Measurements from ENCODE around the gene ICAM2.

Gene ICAM2

DNA sequence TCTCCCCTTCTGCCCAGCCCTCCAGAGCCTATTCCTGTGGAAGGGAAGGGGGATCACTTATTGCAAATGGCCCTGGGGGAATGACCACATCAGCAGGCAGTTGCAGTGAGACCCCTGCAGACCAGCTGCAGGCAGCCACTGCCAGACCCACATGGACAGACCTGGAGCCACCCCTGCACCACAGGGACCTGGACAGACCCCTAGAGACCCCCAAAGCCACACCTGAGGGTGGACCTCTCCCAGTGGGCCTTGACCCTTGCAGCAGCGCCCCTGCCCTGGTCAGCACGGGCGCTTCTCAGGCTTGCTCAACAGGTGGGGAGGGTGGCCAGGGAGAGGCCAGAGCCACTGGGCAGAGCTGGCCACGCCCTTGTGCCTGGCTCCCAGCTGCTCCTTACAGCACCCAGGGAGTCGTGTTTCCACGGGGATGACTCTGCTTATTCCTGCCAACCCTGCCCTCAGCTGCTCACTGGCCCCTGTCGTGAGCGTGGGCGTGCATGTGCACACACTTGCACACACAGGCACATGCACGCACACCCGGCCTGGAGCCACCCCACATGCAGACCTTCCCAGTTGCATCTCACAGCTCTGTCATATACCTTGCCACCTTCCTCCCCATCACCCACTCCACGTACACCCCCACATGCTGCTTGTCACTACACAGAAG, 46.4 kb downstream of the ICAM2 start:
- DNase-seq = no peak

DNA sequence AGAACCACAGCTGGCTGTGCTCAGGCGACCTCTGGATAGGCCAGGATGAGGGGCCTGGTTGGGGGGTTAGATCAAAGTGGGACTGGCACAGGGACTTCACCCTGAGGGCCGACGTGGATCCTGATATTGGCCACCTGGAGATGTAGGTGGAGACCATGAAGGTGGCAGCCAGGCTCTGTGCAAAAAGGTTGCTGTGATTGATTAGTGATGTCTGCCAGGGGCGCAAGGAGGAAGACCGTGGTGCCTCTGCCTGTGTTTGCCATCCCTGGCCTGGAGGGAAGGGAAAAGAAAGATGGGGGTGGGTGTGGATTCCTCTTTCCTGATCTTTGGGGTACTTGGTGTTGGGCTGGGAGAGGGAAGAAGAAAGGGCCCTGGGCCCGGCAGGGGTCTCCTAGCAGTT, 47.2 kb downstream of the ICAM2 start:
- DNase-seq = no peak

DNA sequence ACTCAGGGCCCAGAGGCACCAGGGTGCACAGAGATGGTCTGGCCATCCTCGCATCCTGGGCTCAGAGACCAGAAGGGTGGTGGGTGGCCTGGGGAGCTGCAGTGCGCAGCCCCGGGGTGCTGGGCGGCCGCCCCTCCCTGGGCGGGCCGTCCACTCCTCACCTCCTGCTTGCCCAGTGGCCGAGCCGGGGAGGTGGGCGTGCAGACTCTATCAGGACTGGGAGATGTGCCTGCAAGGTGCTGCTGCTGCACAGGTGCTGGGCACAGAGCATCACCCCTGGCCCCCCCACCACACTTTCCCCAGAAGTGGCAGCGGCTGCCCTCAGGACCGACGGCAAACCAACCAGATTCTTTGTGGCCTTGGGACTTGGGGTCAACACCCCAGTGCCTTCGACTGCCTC, 47.6 kb downstream of the ICAM2 start, which contains the start of gene SCN4A:
Gene SCN4A (minus strand): TSS at position 123 of the 400 bp plus-strand sequence. CDS start 77 bp downstream, at position 46.
- DNase-seq = no peak

DNA sequence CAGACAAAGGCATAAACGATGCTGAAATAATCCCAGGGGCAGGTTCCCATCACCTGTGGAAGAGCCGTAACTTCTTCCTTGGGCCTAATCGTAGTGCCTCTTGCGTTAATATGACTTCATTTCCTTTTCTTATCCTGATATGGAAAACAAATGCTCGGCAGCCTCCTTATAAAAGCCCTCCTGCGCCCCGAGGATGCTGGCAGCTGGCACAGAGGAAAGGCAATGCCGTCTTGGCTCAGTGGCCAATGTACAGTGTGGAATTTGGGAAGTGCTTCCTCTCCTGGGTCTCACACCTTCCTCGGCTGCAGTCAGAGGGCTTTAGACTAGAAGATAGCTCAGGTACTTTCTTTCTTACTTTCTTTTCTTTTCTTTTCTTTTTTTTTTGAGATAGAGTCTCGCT, 51.2 kb downstream of the ICAM2 start:
- no peak for DNase-seq

DNA sequence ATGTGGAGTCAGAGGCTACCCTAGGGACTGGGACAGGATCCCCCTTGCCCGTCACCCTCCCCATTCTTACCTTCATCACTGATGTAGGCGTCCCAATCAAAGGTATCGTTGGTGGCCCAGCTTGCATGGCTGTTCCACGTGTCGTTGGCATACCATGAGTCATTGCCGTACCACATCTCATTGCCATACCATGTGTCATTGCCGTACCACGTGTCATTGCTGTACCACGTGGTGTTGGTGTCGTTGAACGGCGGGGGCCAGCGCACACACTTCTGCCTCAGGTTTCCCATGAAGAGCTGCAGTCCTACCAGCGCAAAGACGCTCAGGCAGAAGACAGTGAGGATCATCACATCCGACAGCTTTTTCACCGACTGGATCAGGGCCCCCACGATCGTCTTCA, 52.5 kb downstream of the ICAM2 start:
- no peak for DNase-seq

DNA sequence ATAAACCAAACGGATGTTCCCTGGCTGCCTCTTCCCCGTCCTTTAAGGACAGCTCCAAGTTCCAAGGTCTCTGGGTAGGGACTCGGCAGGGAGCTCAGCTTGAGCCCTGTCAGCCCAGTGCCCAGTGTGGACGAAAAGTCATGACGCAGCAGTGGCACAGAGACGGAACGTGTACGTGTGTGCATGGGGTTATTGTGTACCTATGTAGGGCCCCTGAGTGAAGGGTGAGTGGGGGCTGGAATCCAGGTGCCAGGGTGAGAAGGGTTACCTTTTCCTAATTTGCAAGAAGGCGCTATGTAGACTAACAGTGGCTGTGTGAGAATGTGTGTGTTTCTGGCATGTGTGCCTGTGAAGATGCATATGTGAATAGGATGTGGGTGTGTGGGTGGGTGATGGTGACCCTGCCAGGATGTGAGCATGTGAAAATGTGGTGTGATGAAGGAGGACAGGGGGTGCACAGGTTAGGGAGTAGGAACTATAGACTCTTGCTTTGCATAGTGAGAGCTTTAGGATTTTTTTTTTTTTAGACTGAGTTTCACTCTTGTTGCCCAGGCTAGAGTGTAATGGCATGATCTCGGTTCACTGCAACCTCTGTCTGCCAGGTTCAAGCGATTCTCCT, 53.7 kb downstream of the ICAM2 start:
- DNase-seq = no peak

DNA sequence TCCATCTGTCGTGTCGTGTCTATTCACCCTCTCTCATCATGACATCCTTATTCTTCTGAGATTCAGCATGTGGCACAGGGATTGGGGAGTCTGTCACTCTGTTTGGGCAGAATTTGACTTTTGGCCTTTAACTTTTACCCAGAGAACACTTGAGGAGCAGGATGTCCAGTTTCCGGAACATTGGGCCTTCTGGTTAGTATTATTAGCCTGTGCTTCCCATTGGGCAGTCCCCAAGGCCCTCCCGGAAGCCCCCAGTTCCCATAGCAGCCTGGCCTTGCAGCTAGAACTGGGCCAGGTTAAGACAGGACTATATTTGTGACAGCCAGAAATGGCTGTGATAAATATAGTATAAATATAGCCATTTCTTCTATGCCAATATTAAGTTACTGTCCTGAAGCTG, 57.3 kb downstream of the ICAM2 start:
- DNase-seq = no peak

DNA sequence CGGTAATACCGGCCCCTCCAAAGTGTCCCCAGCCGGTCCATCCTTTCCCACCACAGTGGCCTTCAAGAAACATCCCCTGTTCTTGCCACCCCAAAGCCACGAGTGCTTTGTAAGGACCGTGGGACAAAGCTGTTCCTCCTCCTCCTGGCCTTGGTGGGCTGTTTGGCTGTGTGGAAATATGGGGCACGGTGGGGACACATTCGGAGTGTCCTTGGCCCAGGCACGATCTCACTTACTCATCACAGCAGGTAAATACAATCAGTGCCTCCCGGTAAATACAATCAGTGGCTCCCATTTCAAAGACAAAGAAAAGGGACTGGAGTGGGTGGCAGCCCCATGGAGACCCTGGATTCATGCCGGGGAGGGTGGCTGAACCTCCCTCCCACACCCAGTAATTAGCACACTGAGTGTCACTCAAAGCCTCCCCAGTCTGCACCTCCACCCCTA, 58.1 kb downstream of the ICAM2 start:
- no peak for DNase-seq

DNA sequence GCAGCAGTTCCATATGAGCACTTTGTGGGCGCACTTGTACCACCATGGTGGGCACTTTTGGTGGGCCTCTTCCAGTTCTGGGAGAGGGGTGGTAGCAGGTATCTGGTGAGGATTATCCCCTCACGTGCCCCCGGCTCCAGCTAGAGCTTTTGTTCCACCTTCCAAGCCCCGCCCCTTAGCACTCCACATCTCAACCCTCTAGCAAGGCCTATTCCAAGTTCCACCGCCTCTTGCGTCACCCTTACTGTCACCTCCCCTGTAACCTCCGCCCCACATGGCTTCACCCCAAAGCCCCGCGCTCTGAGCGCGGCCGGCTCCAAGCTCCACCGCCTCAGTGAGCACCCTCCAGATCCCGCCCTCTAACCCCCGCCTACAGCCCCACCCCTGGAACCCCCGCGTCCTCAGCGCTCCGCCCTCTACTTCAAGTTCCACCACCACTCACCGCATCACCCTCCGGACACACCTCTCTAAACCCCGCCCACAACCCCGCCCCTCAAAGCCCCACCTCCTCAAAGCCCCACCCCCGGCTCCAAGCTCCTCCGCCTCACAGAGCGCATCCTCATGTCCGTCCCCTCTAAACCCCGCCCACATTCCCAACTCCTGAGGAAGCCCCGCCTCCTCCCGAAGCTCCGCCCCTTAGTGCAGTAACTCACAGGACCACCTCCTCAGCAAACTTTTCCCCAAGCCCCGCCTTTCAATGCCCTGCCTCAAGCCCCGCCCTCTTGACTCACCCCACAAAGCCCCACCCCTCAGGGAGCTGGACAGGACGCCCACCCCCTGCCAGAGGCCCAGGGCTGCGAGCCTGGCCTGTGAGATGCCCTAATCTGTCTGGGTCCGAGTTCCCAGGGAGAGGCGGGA, 58.8 kb downstream of the ICAM2 start:
- DNase-seq = peak; percentile 9 to 14

DNA sequence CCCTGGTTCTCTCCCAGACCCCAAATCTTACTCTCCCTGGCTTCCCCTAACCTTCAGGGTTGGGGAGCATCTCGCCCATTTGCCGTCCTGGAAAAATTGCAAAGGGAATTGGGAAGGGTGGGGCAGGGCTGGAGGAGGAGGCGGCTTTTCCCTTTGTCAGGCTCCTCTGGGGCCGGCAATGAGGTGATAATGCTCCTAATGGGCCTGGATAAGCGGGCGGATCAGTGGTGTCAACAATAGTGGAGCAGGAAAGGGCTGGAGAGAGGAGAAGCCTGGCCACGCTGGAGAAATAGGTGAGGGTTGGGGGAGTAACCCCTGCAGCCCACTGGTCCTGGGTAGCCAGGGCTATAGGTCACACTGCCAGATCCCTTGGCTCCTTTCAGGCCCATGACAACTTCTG, 60.0 kb downstream of the ICAM2 start:
- DNase-seq = no peak

DNA sequence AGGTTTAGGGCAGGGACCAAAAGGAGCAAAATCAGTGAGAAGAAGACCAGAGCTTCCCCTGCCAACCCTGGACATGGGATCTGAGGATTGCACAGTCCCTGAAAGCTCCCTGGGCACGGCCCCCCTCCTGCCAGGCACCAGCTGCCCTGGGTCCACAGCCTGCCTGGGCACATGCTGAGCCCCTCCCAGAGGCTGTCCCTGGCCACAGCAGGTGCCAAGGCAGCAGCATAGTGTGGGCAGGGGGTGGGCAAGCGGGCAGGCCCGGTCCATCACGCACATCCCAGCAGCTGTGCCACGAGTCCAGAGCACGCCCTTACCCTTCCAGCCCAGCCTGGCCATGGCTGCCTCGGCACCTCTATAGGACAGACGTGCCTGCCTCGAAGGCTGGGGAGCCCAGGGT, 60.4 kb downstream of the ICAM2 start:
- no peak for DNase-seq

DNA sequence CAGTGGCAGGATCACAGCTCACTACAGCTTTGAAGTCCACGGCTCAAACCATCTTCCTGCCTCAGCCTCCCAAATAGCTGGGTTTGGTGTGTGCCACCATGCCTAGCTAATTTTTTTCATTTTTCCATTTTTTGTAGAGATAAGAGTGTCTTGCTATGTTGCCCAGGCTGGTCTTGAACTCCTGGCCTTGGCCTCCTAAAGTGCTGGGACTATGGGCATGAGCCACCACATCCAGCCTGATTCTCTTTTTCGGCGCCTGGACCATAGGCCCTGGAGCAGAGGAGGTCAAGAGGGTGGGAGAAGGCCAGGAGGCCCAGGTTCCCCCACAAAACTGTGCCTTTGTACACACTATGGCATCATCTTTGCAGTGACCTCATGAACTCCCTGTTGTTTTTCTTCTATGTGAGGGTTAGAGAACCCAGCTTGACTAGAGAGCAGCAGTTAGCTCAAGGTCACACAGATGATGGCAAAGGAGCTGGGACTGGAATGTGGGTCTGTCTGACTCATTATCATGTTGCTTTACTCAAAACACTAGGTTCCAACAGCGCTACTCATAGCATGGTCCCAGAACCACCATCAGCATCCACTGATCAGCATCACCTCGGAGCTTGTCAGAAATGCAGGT, 64.0 kb downstream of the ICAM2 start:
- no peak for DNase-seq

DNA sequence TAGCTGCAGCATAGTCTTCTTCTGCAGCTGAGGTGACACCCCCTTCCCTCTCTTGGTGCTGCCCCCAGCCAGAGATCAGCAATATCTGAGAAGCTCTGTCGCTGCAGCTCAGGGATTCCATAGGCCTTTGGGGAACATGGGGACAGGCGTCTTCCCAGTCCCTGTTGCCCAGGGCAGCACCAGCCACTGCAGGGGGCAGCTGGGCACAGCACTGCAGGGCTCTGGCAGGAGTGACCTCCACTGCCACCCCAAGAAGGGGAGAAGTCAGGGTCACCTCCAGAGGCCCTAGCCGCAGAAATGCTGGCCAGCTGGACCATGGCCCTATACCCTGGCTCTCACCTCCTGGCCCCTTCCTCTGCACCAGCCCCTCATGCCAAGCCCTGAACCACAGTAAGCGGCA, 64.6 kb downstream of the ICAM2 start:
- DNase-seq = no peak

DNA sequence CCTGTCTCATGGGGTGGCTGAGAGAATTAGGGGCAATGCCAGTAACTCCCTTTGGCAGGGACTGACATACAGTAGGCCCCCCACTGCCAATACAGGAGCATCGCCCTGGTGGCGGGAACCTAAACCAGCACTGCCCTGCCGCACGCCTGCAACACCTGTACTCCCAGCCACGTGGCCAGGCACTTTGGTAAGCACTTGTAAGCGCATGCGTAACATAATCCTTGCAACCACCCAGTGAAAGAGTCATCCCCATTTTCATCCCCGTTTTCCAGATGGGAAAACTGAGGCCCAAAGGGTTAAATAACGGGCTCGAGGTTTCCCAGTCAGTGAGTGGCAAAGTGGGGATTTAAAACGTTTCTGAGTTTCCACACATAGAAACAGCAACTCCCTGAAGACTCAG, 65.2 kb downstream of the ICAM2 start:
- no peak for DNase-seq

DNA sequence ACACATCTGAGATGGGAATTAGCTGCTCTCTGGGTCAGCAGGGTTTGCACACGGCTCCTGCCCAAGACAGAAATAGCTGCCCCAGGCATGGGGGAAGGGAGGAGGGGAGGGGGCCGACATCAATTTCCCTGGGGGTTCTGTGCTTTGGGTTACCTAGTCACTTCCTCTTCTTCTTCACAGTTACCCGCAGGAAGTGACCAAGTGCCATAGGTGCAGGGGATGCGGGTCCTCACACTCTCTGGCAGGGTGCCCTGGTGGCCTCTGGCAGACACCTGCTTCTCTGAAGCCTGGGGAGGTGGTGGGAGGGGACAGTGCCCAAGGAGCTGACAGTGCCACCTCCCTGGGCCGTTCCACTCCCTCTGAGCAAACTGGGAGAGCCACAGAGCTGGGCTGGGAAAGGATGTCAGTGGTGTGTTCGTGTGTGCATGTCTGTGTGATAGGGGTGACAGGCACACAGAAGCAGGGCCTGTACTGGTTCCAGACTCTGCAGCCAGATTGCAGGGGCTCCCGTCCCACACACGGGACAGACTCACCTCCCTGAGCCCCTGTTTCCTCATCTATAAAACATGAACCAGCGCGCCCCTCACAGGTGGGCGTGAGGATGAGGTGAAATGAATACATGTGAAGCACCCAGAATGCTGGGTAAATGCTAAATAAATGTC, 65.9 kb downstream of the ICAM2 start:
- no peak for DNase-seq

All from activated CD4-positive, alpha-beta T cell treated with anti-CD3 and anti-CD28 coated beads, Interleukin-2, amount 50 U/mL, for 4 hours (primary cell).